ENCODE results near the gene ANKRD12. TPM values are rescaled to one million over a fixed set of nuclear protein-coding genes. Genes with fewer than 3 reads are reported as not detected.
"Not testable (repeated sequence)": the region's sequence is repeated elsewhere in the genome, so short reads cannot be mapped to it uniquely, and the experiment has no call there.

The ANKRD12 gene
- total RNA-seq, 4 donors from 2014 or later = 49.8 to 68.4 (median 54.1) TPM

GRCh38 chr18:9150121-9150520 lies 13.5 kb downstream of the ANKRD12 start:
- intact Hi-C loops (cut with DNase I; ENCODE audit: low total_unique reads) = no loop called here
- no peak for DNase-seq (ENCODE audit: low spot score in 2 of 2)
- H3K4me3 ChIP-seq (ENCODE audit: low read depth, poor library complexity, severe bottlenecking) = no peak overlapping the region
- TF ChIP-seq POLR2A (IDR thresholded peaks at IDR 0.05) = no peak
- TF ChIP-seq CTCF (IDR thresholded peaks at IDR 0.05) = no peak
- WGBS, 2 donors = 71 to 82% methylated on average over 5 of the region's 5 CpGs

DNA sequence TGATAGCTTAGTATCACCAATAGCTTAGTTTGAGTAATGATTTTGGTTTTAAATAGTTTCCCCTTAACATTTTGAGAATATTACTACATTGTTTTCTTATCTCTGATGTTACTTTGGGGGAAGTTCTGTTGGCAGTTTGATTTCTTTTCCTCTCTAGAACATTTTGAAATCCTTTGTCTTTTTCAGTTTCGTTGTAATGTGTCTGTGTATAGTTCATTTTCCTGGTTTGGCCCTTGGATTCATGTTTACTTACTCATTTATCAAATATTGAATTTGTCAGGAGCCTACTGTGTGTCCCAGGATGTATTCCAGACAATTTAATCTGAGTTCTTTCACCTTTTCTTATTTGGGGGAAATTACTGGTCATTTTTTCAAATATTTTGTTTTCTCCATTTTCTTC lies 16.7 kb downstream of the ANKRD12 start:
- TF ChIP-seq POLR2A (IDR thresholded peaks at IDR 0.05) = no peak
- no peak for TF ChIP-seq CTCF (IDR thresholded peaks at IDR 0.05)
- H3K4me3 ChIP-seq (ENCODE audit: low read depth, poor library complexity, severe bottlenecking) = no peak overlapping the region
- intact Hi-C loops (cut with DNase I; ENCODE audit: low total_unique reads) = no loop called here
- DNase-seq (ENCODE audit: low spot score in 2 of 2) = no peak
- 68 to 69% methylated on average over 1 of the region's 1 CpG for WGBS, 2 donors

DNA sequence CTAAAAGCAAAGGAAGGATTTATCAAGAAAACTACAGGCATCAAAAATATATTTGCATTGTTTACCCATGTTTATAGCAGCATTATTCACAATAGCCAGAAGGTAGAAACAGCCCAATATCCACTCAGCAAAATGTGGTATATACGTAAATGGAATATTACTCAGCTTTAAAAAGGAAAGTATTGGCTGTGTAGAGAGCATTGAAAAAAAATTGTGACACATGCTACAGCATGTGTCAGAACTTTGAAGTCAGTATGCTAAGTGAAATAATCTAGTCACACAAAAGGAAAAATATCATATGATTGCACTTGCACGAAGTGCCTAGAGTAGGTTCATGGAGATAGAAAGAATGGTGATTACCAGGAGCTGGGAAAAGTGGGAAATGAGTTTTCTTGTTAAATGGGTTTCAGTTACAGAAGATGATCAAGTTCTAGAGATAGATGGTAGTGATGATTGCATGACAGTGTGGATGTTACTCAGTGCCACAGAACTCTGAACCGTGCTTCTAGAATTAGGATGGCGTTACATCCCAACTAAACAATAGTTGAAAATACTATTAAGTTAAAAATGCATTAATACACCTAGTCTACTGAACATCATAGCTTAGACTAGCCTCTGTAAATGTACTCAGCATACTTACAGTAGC lies 20.1 kb downstream of the ANKRD12 start:
- H3K4me3 ChIP-seq (ENCODE audit: low read depth, poor library complexity, severe bottlenecking) = no peak overlapping the region
- no peak for DNase-seq (ENCODE audit: low spot score in 2 of 2)
- TF ChIP-seq CTCF (IDR thresholded peaks at IDR 0.05) (no peak), POLR2A (IDR thresholded peaks at IDR 0.05) (no peak)
- 91 to 93% methylated on average over 4 of the region's 4 CpGs for WGBS, 2 donors
- intact Hi-C loops (cut with DNase I; ENCODE audit: low total_unique reads) = no loop called here

DNA sequence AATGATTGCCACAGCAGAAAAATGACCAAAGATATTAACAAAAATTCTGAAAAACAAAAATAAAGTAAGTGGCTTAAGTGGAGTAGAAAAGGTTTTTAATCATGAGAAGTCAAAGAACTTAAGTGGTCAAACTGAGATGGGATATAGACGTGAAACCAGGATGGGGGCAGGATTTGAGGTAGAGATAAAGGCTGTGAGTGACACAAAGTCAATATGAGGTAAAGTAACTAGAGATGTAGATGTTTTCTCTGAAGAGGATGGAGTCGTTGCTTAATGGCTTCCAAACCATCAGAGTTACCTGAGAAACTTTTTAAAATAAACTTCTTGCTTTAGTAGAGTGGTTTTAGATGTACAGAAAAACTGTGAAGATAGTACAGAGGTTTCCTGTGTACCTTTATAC lies 21.2 kb downstream of the ANKRD12 start:
- TF ChIP-seq CTCF (IDR thresholded peaks at IDR 0.05) (no peak), POLR2A (IDR thresholded peaks at IDR 0.05) (no peak)
- WGBS, 2 donors = 64 to 66% methylated on average over 2 of the region's 2 CpGs
- intact Hi-C loops (cut with DNase I; ENCODE audit: low total_unique reads) = no loop called here

GRCh38 chr18:9160014-9160413 lies 23.4 kb downstream of the ANKRD12 start:
- intact Hi-C loops (cut with DNase I; ENCODE audit: low total_unique reads) = no loop called here
- no peak for DNase-seq (ENCODE audit: low spot score in 2 of 2)
- 97 to 98% methylated on average over 4 of the region's 4 CpGs for WGBS, 2 donors
- no peak for TF ChIP-seq POLR2A (IDR thresholded peaks at IDR 0.05)
- no peak for TF ChIP-seq CTCF (IDR thresholded peaks at IDR 0.05)
- H3K4me3 ChIP-seq (ENCODE audit: low read depth, poor library complexity, severe bottlenecking) = no peak overlapping the region

More for the DNA sequence above, 21.2 kb downstream of the ANKRD12 start:
- DNase-seq (ENCODE audit: low spot score in 2 of 2) = no peak
- H3K4me3 ChIP-seq (ENCODE audit: low read depth, poor library complexity, severe bottlenecking) = no peak overlapping the region

- intact Hi-C loops (cut with DNase I; ENCODE audit: low total_unique reads); H3K4me3 ChIP-seq (ENCODE audit: low read depth, poor library complexity, severe bottlenecking); DNase-seq (ENCODE audit: low spot score in 2 of 2): not testable (repeated sequence)
- 96 to 99% methylated on average over 4 of the region's 4 CpGs for WGBS, 2 donors
Measured at GRCh38 chr18:9162663-9163062, 26.1 kb downstream of the ANKRD12 start.

GRCh38 chr18:9164149-9164548 lies 27.6 kb downstream of the ANKRD12 start:
- DNase-seq (ENCODE audit: low spot score in 2 of 2); intact Hi-C loops (cut with DNase I; ENCODE audit: low total_unique reads); H3K4me3 ChIP-seq (ENCODE audit: low read depth, poor library complexity, severe bottlenecking): not testable (repeated sequence)

DNA sequence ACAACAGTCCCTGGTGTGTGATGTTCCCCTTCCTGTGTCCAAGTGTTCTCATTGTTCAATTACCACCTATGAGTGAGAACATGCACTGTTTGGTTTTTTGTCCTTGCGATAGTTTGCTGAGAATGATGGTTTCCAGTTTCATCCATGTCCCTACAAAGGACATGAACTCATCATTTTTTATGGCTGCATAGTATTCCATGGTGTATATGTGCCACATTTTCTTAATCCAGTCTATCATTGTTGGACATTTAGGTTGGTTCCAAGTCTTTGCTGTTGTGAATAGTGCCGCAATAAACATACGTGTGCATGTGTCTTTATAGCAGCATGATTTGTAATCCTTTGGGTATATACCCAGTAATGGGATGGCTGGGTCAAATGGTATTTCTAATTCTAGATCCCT lies 29.3 kb downstream of the ANKRD12 start:
- intact Hi-C loops (cut with DNase I; ENCODE audit: low total_unique reads); DNase-seq (ENCODE audit: low spot score in 2 of 2); H3K4me3 ChIP-seq (ENCODE audit: low read depth, poor library complexity, severe bottlenecking): not testable (repeated sequence)
- WGBS, 2 donors = 93 to 100% methylated on average over 3 of the region's 3 CpGs

DNA sequence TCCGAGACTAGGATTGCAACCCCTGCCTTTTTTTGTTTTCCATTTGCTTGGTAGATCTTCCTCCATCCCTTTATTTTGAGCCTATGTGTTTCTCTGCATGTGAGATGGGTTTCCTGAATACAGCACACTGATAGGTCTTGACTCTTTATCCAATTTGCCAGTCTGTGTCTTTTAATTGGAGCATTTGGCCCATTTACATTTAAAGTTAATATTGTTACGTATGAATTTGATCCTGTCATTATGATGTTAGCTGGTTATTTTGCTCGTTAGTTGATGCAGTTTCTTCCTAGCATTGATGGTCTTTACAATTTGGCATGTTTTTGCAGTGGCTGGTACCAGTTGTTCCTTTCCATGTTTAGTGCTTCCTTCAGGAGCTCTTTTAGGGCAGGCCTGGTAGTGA lies 32.9 kb downstream of the ANKRD12 start:
- H3K4me3 ChIP-seq (ENCODE audit: low read depth, poor library complexity, severe bottlenecking) = not testable (repeated sequence)
- WGBS, 2 donors = 85 to 92% methylated on average over 3 of the region's 3 CpGs

GRCh38 chr18:9171919-9172318 lies 35.3 kb downstream of the ANKRD12 start:
- 94 to 97% methylated on average over 3 of the region's 3 CpGs for WGBS, 2 donors
- intact Hi-C loops (cut with DNase I; ENCODE audit: low total_unique reads); DNase-seq (ENCODE audit: low spot score in 2 of 2); H3K4me3 ChIP-seq (ENCODE audit: low read depth, poor library complexity, severe bottlenecking): not testable (repeated sequence)

More for the DNA sequence above, 32.9 kb downstream of the ANKRD12 start:
- intact Hi-C loops (cut with DNase I; ENCODE audit: low total_unique reads); DNase-seq (ENCODE audit: low spot score in 2 of 2): not testable (repeated sequence)
